ENCODE results near the gene CLHC1. TPM values are rescaled to one million over a fixed set of nuclear protein-coding genes. Genes with fewer than 3 reads are reported as not detected.
A peak's percentile ranks its signal among the peaks of the same experiment; 100 is the strongest.
"Not testable (repeated sequence)": the region's sequence is repeated elsewhere in the genome, so short reads cannot be mapped to it uniquely, and the experiment has no call there.

Gene CLHC1
- 10 to 100 TPM in 2 of 4 donors, 1 to 10 TPM in 2; 2.3 to 12.5 (median 9.3) TPM for total RNA-seq

- intact Hi-C loops (cut with DNase I), result no loop called here
- Histone ChIP-seq H3K9me3 (no peaks in the 10 kb centered on the region), H3K36me3 (peaks cover 0 to 39% (median 11%) of the 10 kb centered on the region in 3 donors), H3K27me3 (no peaks in the 10 kb centered on the region), H3K4me3 (peak within 1 kb of the TSS; percentile 67 to 94 (median 84)), H3K27ac (peak within 1 kb of the TSS; percentile 90 to 96 (median 93)), H3K4me1 (peaks cover 10 to 53% (median 24%) of the 10 kb centered on the region in 3 donors)
- TF ChIP-seq CTCF (IDR thresholded peaks at IDR 0.05) (peak in 1 of 6 experiments; percentile 23), POLR2A (IDR thresholded peaks at IDR 0.05) (peak in 3 of 4 donors; percentile 43 to 89 (median 83))
- WGBS, 2 donors, result 0% methylated on average over 22 to 33 of the region's 37 CpGs
- peak; percentile 42 for DNase-seq
Measured at GRCh38 chr2:55232084-55232862, at the start of gene CLHC1, which contains the start of gene RPS27A. Gene CLHC1 (minus strand): TSS chr2:55232293. CDS start chr2:55222411, 9,882 bp downstream. Gene RPS27A (plus strand): TSS chr2:55232688. CDS start chr2:55232825, 137 bp downstream.

GRCh38 chr2:55280851-55281546 is 48.9 kb upstream of the CLHC1 start:
- H3K4me3 ChIP-seq, result peak overlapping the region in 1 of 4 donors; percentile 81

GRCh38 chr2:55279859-55280424 is 47.8 kb upstream of the CLHC1 start:
- DNase-seq, result not testable (repeated sequence)

More at GRCh38 chr2:55280851-55281546, 48.9 kb upstream of the CLHC1 start:
- DNase-seq; H3K36me3 ChIP-seq; H3K27me3 ChIP-seq; H3K9me3 ChIP-seq; intact Hi-C loops (cut with DNase I): not testable (repeated sequence)
- WGBS, 2 donors, result 52 to 55% methylated on average over 5 of the region's 5 CpGs
- Histone ChIP-seq H3K27ac (peak overlapping the region; percentile 79 to 93 (median 93)), H3K4me1 (peaks cover 6 to 35% (median 7%) of the 10 kb centered on the region in 3 donors)

GRCh38 chr2:55279214-55279835 is 47.2 kb upstream of the CLHC1 start:
- intact Hi-C loops (cut with DNase I); DNase-seq; H3K36me3 ChIP-seq; H3K27me3 ChIP-seq; H3K27ac ChIP-seq; H3K9me3 ChIP-seq; H3K4me3 ChIP-seq: not testable (repeated sequence)
- peaks cover 6 to 29% (median 7%) of the 10 kb centered on the region in 3 donors for H3K4me1 ChIP-seq
- 72 to 78% methylated on average over 8 to 10 of the region's 10 CpGs for WGBS, 2 donors

More at GRCh38 chr2:55279859-55280424, 47.8 kb upstream of the CLHC1 start:
- Histone ChIP-seq H3K4me1 (peaks cover 6 to 31% (median 7%) of the 10 kb centered on the region in 3 donors), H3K27ac (peak overlapping the region in 1 of 4 donors; percentile 54)
- intact Hi-C loops (cut with DNase I); H3K4me3 ChIP-seq; H3K36me3 ChIP-seq; H3K27me3 ChIP-seq; H3K9me3 ChIP-seq: not testable (repeated sequence)
- WGBS, 2 donors, result 70 to 77% methylated on average over 6 to 7 of the region's 7 CpGs

GRCh38 chr2:55277310-55277709 is 45.2 kb upstream of the CLHC1 start:
- WGBS, 2 donors, result 72 to 74% methylated on average over 3 of the region's 3 CpGs
- H3K4me3 ChIP-seq, result no peak overlapping the region
- no peaks in the 10 kb centered on the region for H3K36me3 ChIP-seq
- no peaks in the 10 kb centered on the region for H3K27me3 ChIP-seq
- no peaks in the 10 kb centered on the region for H3K9me3 ChIP-seq
- intact Hi-C loops (cut with DNase I), result no loop called here
- no peak for TF ChIP-seq POLR2A (IDR thresholded peaks at IDR 0.05)
- H3K27ac ChIP-seq, result no peak overlapping the region
- no peak for DNase-seq
- peaks cover 4 to 13% (median 6%) of the 10 kb centered on the region in 3 donors for H3K4me1 ChIP-seq

GRCh38 chr2:55274346-55274745 is 42.3 kb upstream of the CLHC1 start:
- 85 to 91% methylated on average over 2 of the region's 2 CpGs for WGBS, 2 donors
- intact Hi-C loops (cut with DNase I); H3K9me3 ChIP-seq; H3K27ac ChIP-seq; H3K4me3 ChIP-seq; H3K36me3 ChIP-seq; H3K27me3 ChIP-seq; DNase-seq: not testable (repeated sequence)
- peaks cover 0 to 12% (median 7%) of the 10 kb centered on the region in 3 donors for H3K4me1 ChIP-seq

GRCh38 chr2:55269645-55269990 is 37.5 kb upstream of the CLHC1 start:
- Histone ChIP-seq H3K27me3 (no peaks in the 10 kb centered on the region), H3K36me3 (peaks cover 0 to 28% (median 0%) of the 10 kb centered on the region in 3 donors), H3K4me3 (peak overlapping the region; percentile 67 to 92 (median 74)), H3K4me1 (peaks cover 0 to 20% (median 13%) of the 10 kb centered on the region in 3 donors), H3K27ac (peak overlapping the region; percentile 68 to 92 (median 87)), H3K9me3 (no peaks in the 10 kb centered on the region)
- WGBS, 2 donors, result 19 to 22% methylated on average over 7 of the region's 7 CpGs
- TF ChIP-seq CTCF (IDR thresholded peaks at IDR 0.05), result no peak
- TF ChIP-seq POLR2A (IDR thresholded peaks at IDR 0.05), result no peak
- intact Hi-C loops (cut with DNase I), result no loop called here
- DNase-seq, result no peak
